Measurements from ENCODE around the gene ANKRD65. TPM values are rescaled to one million over a fixed set of nuclear protein-coding genes. Genes with fewer than 3 reads are reported as not detected.
A peak's percentile ranks its signal among the peaks of the same experiment; 100 is the strongest.

ANKRD65 gene
- total RNA-seq, 1 experiment from 2014 or later: not detected

- ATAC-seq: no peak
- BruUV-seq (replicated peaks): no TSS peak
Observed at GRCh38 chr1:1374589-1374928, 46.5 kb downstream of the ANKRD65 start.

More at GRCh38 chr1:1374589-1374928, 46.5 kb downstream of the ANKRD65 start:
- TF ChIP-seq ZBTB33 (IDR thresholded peaks at IDR 0.05; ENCODE audit: extremely low read depth, insufficient replicate concordance, low read length) (no peak), CBX3 (IDR thresholded peaks at IDR 0.05; ENCODE audit: low read depth) (no peak), CEBPB (IDR thresholded peaks at IDR 0.05; ENCODE audit: low read depth) (no peak), YY1 (IDR thresholded peaks at IDR 0.05; ENCODE audit: extremely low read depth, insufficient replicate concordance, low read depth, low read length) (no peak), TCF7L2 (IDR thresholded peaks at IDR 0.05; ENCODE audit: borderline replicate concordance, extremely low read depth, insufficient read depth, insufficient read length) (no peak), MAX (IDR thresholded peaks at IDR 0.05) (no peak), JUND (IDR thresholded peaks at IDR 0.05) (no peak), REST (IDR thresholded peaks at IDR 0.05; ENCODE audit: low read depth) (no peak), EGR1 (IDR thresholded peaks at IDR 0.05; ENCODE audit: low read depth) (no peak), ELF1 (IDR thresholded peaks at IDR 0.05; ENCODE audit: borderline replicate concordance, low read depth) (no peak), SIN3A (IDR thresholded peaks at IDR 0.05; ENCODE audit: low read depth) (no peak), POLR2A (IDR thresholded peaks at IDR 0.05; ENCODE audit: borderline replicate concordance, extremely low read depth, insufficient read depth, insufficient read length) (no peak), SP1 (IDR thresholded peaks at IDR 0.05; ENCODE audit: low read depth) (no peak), ATF3 (IDR thresholded peaks at IDR 0.05) (no peak), SRF (IDR thresholded peaks at IDR 0.05; ENCODE audit: low read depth) (no peak), FOSL1 (IDR thresholded peaks at IDR 0.05; ENCODE audit: low read depth) (no peak), EZH2 (IDR thresholded peaks at IDR 0.05) (no peak)
- intact Hi-C loops (cut with micrococcal nuclease): loop anchor here (2.0 kb wide), 2 partner anchors 30 to 70 kb away; no protein-coding TSS in a partner anchor
- H3K4me3 ChIP-seq (replicated peaks in 1 of 2; ENCODE audit: low read depth in 1 of 2, low read length in 2 of 2): peak overlapping the region; percentile 73 to 93
- no peaks in the 10 kb centered on the region for H3K9me2 ChIP-seq (ENCODE audit: insufficient read depth)
- no peaks in the 10 kb centered on the region for H3K27me3 ChIP-seq (ENCODE audit: insufficient read depth, low read length)
- H3K4me1 ChIP-seq (ENCODE audit: control insufficient read depth in 1 of 2, insufficient read depth in 2 of 2, low read length in 2 of 2): peaks cover 14 to 33% of the 10 kb centered on the region in 2 experiments
- DNase-seq (ENCODE audit: low read depth, low spot score): no peak
- H3K9ac ChIP-seq (ENCODE audit: low read length): peak overlapping the region; percentile 96
- H3K27ac ChIP-seq (ENCODE audit: low read depth, low read length): peak overlapping the region; percentile 99
- H2AFZ ChIP-seq (ENCODE audit: low read depth, low read length, poor library complexity, severe bottlenecking): no peak overlapping the region
- ChIA-PET CTCF (interaction anchor here (0.8 to 1.8 kb wide), 6 partner anchors 26 to 130 kb away, joined by 3 to 9 read pairs (median 4); no protein-coding TSS in a partner anchor), RAD21 (ENCODE audit: low non-redundant PET in 1 of 2, low total read pairs in 2 of 2, uncharacterized antibody in 2 of 2, unreplicated experiment in 2 of 2) (interaction anchor here in 1 of 2 experiments (0.8 to 1.2 kb wide), 2 partner anchors 25 to 26 kb away, joined by 3 to 4 read pairs; partner anchors contain the start of gene CCNL2), POLR2A (interaction anchor here (0.6 to 2.1 kb wide), 4 partner anchors 24 to 470 kb away, joined by 3 to 6 read pairs (median 4); partner anchors contain the start of gene CCNL2)
- H3K9me3 ChIP-seq (ENCODE audit: control insufficient read depth in 1 of 2, insufficient read depth in 1 of 2, low read depth in 1 of 2, low read length in 2 of 2): no peaks in the 10 kb centered on the region
- H3K4me2 ChIP-seq (ENCODE audit: low read length): peak overlapping the region; percentile 79
- H3K79me2 ChIP-seq (ENCODE audit: insufficient read depth, low read length): peaks cover 29% of the 10 kb centered on the region
- H3K36me3 ChIP-seq (ENCODE audit: control insufficient read depth in 1 of 2, insufficient read depth in 2 of 2, low read length in 2 of 2): peaks cover 0 to 11% of the 10 kb centered on the region in 2 experiments; a peak in 1 of 4 replicates
- no peaks in the 10 kb centered on the region for H4K20me1 ChIP-seq (ENCODE audit: insufficient read depth)
